HG03103 (cell line): ENCODE measurements around the gene GPR141.

Source experiments
- ATAC-seq: cut with Tn5 transposase; IDR thresholded peaks from one replicate; pipeline ENCODE4 v1.9.1; 2021; ENCODE audit warnings: low read depth; ENCODE audit not compliant: unreplicated experiment

Gene GPR141

GRCh38 chr7:37771801-37772200 lies 88.2 kb downstream of the GPR141 start:
- ATAC-seq, result no peak

GRCh38 chr7:37775921-37776320 lies 92.4 kb downstream of the GPR141 start:
- no peak for ATAC-seq

GRCh38 chr7:37781156-37781555 lies 97.6 kb downstream of the GPR141 start:
- no peak for ATAC-seq

- no peak for ATAC-seq
Observed at GRCh38 chr7:37782166-37782565, 98.6 kb downstream of the GPR141 start.

GRCh38 chr7:37784015-37784414 lies 100.4 kb downstream of the GPR141 start:
- ATAC-seq, result no peak

GRCh38 chr7:37786741-37787569 lies 103.4 kb downstream of the GPR141 start:
- peak; percentile 87 for ATAC-seq
